NCI-H345 treated with DMSO at 0.1 percent for 48 hours (cell line): ENCODE results near the gene HS3ST4.

Experiments used
- DNase-seq: peaks from one replicate; lab custom pipeline; 2025; ENCODE audit not compliant: unreplicated experiment; lab: John Stamatoyannopoulos, UW

HS3ST4 gene

DNA sequence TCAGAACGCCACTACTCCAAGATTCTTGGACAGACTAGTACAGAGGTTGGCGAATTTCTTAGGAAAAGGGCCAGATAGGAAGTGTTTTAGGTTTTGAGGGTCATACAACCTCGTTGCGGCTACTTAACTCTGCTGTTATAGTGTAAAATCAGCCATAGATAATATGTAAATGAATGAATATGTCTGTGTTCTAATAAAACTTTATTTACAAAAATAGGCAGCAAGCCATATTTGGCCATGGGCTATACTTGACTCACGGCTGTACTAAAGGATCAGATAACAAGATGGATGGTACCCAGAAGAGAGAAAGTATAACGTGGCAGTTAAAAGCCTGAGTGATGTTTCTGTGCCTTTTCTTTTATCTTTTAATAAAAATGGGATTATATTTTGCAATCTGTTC, 125.5 kb downstream of the HS3ST4 start:
- DNase-seq: no peak

DNA sequence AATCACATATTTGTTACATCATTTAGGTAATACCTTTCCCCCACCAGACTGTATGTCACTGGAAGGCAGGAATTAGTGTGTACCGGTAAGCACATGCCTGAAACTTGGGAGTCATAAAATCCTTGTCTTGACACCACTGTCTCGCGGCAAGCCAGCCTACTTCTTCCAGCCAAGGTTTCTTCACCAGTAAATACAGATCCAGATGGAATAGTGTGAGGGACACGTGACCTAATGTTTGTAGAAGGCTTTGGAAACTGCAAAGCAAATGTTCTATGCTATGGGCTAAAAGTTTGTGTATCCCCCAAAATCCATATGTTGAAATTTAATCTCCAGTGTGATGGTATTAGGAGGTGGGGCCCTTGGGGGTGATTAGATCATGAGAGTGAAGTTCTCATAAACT, 126.1 kb downstream of the HS3ST4 start:
- DNase-seq: no peak

DNA sequence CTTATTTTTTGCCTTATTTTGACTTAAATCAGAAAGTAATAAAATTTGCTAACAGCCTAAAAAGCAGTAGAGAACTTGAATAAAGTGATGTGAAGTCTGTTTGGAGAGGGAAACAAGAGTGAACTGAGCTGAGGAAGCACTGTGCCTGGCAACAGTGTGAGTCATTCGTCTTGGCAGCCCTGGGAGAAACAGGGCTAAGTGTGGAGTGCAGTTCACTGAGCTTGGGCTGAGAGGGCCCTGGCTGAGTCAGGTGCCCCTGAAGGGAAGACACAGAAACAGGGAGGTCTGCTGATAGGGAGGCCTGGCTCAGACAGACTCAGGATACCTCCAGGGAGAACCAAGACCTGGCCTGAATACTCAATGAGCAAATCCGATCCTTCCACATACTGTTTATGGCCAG, 132.1 kb downstream of the HS3ST4 start:
- DNase-seq: no peak

- no peak for DNase-seq
Measured at GRCh38 chr16:25827709-25828108, 135.9 kb downstream of the HS3ST4 start.

GRCh38 chr16:25828510-25828909, 136.8 kb downstream of the HS3ST4 start:
- DNase-seq: no peak

GRCh38 chr16:25832291-25832690, 140.5 kb downstream of the HS3ST4 start:
- DNase-seq: no peak

- no peak for DNase-seq
Measured at GRCh38 chr16:25834101-25834500, 142.3 kb downstream of the HS3ST4 start.

DNA sequence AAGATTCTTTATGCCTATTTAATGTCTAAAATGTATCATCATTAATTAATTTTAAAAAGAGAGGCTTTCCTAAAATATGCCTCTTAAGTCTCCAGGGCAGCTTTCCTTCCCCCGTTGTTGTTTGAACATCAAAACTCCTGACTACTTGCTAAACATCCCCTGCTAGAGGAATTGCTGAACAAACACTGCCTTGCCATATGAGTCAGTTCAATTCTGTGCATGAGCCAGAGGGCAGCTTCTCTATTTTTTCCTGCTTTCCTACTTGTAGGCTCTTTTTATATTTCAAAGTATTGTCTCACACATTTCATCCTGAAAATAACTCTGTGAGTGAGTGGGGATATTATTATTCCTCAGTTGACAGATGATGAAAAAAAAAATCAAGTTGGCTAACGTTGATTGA, 143.4 kb downstream of the HS3ST4 start:
- DNase-seq: no peak

- DNase-seq: peak; percentile 20
Measured at GRCh38 chr16:25838724-25839186, 147.0 kb downstream of the HS3ST4 start.

DNA sequence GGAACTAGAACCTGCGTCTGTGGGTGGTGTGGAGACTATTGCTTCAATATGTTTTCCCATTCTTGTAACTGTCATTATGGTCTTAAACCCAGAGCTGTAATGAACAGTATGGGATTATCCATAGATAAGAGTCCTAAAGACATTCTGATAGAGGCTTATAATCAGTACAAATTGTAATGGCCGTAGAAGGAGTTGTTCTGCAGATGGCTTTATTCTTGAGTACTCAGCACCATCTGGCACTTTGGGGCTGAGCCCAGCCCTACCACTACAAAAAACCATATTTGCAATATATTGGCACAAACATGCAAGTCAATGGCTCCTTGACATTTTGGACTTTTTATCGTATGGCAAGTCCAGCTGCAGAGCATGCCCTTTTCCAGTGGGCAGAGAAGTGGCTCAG, 150.0 kb downstream of the HS3ST4 start:
- no peak for DNase-seq

DNA sequence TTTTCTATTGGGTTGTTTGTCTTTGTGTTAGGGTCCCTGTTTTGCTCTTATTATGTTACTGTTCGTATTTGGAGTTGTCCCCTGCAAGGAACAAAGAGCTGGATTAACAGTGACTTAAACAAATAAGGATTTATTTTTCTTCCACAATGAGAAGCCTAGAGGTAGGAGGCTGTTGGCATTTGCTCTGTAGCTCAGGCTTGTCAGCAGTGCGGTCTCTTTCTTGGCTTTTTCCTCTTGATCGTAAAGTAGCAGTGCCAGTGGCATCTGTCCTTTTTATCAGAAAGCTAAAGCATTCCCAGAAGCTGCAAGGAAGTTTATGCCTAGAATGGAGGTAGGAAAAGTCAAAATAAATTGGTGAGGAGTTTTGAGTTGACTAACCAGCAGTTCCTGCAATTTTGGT, 154.1 kb downstream of the HS3ST4 start:
- DNase-seq: no peak

DNA sequence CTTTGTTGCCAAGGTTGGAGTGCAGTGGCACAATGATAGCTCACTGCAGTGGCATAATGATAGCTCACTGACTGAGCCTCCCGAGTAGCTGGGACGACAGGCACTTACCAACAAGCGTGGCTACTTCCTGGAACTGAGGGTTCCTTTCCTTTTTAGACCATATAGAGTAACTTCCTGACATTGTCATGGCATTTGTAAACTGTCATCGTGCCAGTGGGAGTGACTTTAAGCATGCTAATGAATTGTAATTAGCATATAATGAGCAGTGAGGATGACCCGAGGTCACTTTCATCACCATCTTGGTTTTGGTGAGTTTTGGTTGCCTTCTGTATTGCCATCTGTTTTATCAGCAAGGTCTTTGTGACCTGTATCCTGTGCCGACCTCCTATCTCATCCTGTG, 162.4 kb downstream of the HS3ST4 start:
- no peak for DNase-seq

DNA sequence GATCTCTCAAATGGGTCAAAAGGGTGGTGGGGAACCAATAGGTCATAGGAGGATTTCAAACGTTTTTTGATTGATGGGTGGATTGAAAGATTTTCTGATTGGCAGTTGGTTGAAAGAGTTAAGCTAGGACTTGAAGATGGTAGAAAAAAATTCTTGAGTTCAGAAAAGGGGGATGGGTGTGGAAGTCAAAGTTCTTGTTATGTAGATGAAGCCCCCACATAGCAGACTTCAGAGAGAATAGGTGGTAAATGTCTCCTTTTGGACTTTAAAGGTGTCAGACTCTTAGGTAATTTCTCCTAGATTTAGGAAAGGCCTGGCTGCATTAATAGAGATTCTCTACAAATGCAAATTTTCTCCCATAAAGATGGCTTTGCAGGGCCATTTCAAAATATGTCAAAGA, 163.3 kb downstream of the HS3ST4 start:
- DNase-seq: no peak

- DNase-seq: no peak
Measured at GRCh38 chr16:25855818-25856217, 164.1 kb downstream of the HS3ST4 start.

GRCh38 chr16:25859645-25860044, 167.9 kb downstream of the HS3ST4 start:
- no peak for DNase-seq

DNA sequence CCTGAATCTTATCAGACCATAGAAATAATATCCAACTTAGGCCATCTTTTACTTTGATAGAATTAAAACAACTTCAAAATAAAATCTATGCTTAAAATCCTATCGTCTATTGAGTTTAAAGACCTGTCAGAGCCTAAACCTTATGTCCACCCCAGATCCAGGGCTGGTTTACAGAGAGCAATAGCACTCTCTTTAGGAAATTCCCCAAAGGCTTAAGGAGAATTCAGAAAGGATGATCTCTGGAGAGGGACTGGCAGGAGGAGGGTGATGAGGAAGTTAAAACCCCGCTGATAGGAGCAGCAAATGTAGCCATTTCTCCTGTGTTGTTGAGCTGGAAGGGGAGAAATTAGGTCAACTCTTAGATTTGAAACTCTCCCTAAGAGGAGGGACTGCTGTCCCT, 175.3 kb downstream of the HS3ST4 start:
- no peak for DNase-seq

DNA sequence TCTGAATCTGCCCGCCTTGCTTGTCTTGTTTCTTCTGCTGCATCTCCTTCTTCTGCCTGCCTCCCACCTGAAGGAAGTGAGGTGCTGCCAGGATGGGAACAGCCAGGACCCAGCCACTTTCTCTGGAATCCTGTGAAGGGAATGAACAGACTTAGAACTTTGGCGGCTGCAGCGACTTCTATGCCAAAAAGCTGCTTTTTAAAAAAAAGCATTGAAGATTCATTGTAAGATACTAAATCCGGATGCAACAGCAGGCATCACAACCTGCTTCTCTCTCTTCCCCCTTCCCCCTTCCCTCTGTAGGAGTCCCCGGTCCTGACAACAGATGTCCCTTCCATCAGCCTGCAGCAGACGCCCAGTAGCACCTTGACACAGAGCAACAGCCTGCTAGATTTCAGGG, 176.3 kb downstream of the HS3ST4 start:
- DNase-seq: no peak

DNA sequence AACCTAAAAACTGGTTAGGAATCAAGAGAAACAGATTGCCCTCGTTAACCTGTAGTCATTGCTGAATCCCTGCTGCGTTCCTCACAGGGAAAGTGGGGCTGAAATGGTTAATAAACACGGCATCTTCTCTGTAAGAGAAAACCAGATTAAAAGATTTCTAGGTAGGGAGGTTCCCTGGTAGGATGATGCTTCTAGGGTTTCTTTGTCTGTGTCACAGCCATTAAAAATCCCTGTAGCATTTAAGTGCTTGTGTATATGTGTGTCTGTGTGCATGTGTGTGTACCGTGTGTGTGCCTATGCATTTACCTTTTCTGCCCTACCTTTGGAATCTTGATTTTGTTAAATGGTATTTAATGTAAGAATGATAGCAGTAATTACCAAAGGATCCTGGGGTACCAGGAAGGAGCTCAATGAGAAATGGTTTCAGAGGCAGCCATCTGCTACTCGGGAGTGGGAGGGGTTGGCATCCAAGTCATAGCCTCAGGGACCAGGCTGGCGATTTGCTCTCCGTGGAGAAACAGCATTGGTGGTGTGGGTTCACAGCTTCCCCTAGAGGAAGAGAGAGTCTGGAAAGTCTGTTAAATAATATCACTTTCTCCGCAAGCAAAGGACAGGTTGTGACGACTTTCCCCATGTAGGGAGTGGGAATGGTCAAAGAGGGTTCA, 177.1 kb downstream of the HS3ST4 start:
- no peak for DNase-seq

DNA sequence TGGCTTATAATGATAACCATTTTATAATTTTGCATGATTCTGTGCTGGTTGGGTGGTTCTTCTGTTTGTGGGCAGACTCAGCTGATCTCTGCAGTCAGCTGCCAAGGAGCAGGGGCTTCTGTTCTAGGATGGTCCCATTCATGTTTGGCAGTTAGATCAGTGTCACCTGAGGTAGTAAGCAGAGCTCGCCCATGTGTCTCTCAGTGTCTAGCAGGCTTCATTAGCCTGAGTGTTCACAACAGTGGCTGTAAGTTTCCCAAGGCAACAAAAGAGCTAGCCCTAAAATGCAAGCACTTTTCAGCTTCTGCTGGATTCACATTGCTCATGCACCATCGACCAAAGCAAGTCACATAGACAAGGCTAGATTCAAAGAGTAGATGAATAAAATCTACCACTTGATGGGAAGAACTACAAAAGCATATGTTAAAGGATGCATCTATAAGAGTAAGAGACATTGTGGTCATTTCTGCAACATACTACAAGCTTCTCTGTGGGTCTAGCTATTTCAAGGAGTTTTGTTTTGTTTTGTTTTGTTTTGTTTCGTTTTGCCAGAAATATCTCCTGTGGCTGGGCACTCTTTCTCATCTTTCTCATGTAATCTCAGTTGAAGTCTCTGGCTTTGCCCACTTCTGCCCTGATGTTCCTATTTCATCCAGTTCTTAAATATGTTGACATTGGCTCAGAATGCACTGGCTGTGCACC, 180.8 kb downstream of the HS3ST4 start:
- no peak for DNase-seq

DNA sequence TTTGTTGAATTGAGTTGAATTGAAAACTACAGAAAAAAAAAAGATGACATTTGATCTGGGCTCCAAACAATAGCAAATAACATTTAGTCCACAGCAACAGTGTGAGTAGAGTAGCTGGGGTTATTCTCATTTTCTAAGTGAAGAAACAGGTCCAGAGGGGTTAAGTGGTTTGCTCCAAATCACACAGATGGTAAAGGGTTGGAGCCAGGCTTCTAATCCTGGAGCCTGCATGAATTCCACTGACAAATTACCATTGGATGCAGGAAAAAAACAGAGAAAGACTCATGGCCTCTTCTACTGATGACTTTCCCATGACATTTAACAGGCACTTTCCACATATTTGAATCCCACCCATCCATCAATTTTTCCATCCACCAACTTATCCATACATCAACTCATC, 182.4 kb downstream of the HS3ST4 start:
- no peak for DNase-seq

- DNase-seq: no peak
Measured at GRCh38 chr16:25875956-25876598, 184.3 kb downstream of the HS3ST4 start.

GRCh38 chr16:25877103-25877502, 185.3 kb downstream of the HS3ST4 start:
- no peak for DNase-seq
